K562 (cell line): ENCODE measurements around the gene GNG14. TPM values are rescaled to one million over a fixed set of nuclear protein-coding genes. Genes with fewer than 3 reads are reported as not detected.

Experiments used
- CTCFL ChIP-seq: IDR thresholded peaks from 2 replicates; pipeline ENCODE4 v1.6.1; 2011; ENCODE audit warnings: borderline replicate concordance, low read depth, mild to moderate bottlenecking, moderate library complexity, low read length; ENCODE audit not compliant: insufficient read depth, poor library complexity, severe bottlenecking
- E2F8 ChIP-seq: fragments of 450-650 bp; IDR thresholded peaks from 2 replicates; pipeline ENCODE4 v1.7.1; 2018; ENCODE audit warnings: mild to moderate bottlenecking, low read depth; ENCODE audit not compliant: partially characterized antibody
- FOXA3 ChIP-seq, 2 experiments: fragments of 450-650 bp in 1 of 2; sonication (generic) in 1 of 2; formaldehyde crosslinking; IDR thresholded peaks in 1 of 2; conservative IDR thresholded peaks in 1 of 2; 2 replicates each; pipeline versions ENCODE4 v1.4.0 to v1.8.0; 2020 to 2022; ENCODE audit warnings: mild to moderate bottlenecking in 2 of 2, missing genetic modification reagents in 1 of 2
- HIVEP1 ChIP-seq: fragments of 250-450 bp; sonication (Bioruptor Pico); IDR thresholded peaks from 2 replicates; pipeline ENCODE4 v1.4.0; 2020; ENCODE audit warnings: mild to moderate bottlenecking
- ILK ChIP-seq: fragments of 450-650 bp; IDR thresholded peaks from 2 replicates; pipeline ENCODE4 v1.6.1; 2016; ENCODE audit warnings: missing genetic modification characterization, low read depth, mild to moderate bottlenecking, missing compliant biosample characterization, moderate library complexity, borderline replicate concordance
- JUN ChIP-seq, 2 experiments: sonication (generic) in 1 of 2; formaldehyde crosslinking in 1 of 2; IDR thresholded peaks; 2 replicates each; pipeline versions ENCODE4 v1.6.1 to v1.8.0; 2012 to 2022; ENCODE audit warnings: borderline replicate concordance in 2 of 2, mild to moderate bottlenecking in 2 of 2, improper control_type of control experiment in 1 of 2, low read depth in 1 of 2, low read length in 1 of 2, missing genetic modification reagents in 1 of 2
- SIN3B ChIP-seq: fragments of 450-650 bp; IDR thresholded peaks from 2 replicates; pipeline ENCODE4 v1.6.1; 2017; ENCODE audit warnings: low read depth, mild to moderate bottlenecking, moderate library complexity
- TAF9B ChIP-seq: fragments of 450-650 bp; IDR thresholded peaks from 2 replicates; pipeline ENCODE4 v1.6.1; 2018; ENCODE audit warnings: mild to moderate bottlenecking; ENCODE audit not compliant: partially characterized antibody
- TCFL5 ChIP-seq: fragments of 250-450 bp; sonication (Bioruptor Pico); conservative IDR thresholded peaks from 2 replicates; pipeline ENCODE4 v1.6.1; 2021; ENCODE audit warnings: mild to moderate bottlenecking, moderate library complexity, matching md5 sums
- TEAD4 ChIP-seq, 2 experiments: sonication (generic) in 1 of 2; formaldehyde crosslinking in 1 of 2; IDR thresholded peaks; 2 replicates each; pipeline versions ENCODE4 v1.6.1 to v1.8.0; 2012 to 2022; ENCODE audit warnings: borderline replicate concordance in 1 of 2, inconsistent platforms in 1 of 2, low read length in 1 of 2, mild to moderate bottlenecking in 1 of 2, missing genetic modification reagents in 1 of 2
- XRCC5 ChIP-seq: fragments of 200-400 bp; formaldehyde crosslinking; IDR thresholded peaks from 2 replicates; pipeline ENCODE4 v1.6.1; 2017; ENCODE audit warnings: low read depth, mild to moderate bottlenecking, low read length
- ZBED1 ChIP-seq: IDR thresholded peaks from 2 replicates; pipeline ENCODE4 v1.6.1; 2014
- ZNF232 ChIP-seq: sonication (generic); formaldehyde crosslinking; IDR thresholded peaks from 2 replicates; pipeline ENCODE4 v1.8.0; 2022; ENCODE audit warnings: mild to moderate bottlenecking, missing genetic modification reagents
- ZNF589 ChIP-seq: fragments of 200-800 bp; sonication (Bioruptor generic); IDR thresholded peaks from 2 replicates; pipeline ENCODE4 v1.6.1; 2016; ENCODE audit warnings: low read depth, missing genetic modification characterization, missing compliant biosample characterization
- ZNF707 ChIP-seq: fragments of 250-450 bp; sonication (Bioruptor Pico); conservative IDR thresholded peaks from 2 replicates; pipeline ENCODE4 v1.8.0; 2022; ENCODE audit warnings: inconsistent platforms, mild to moderate bottlenecking, moderate library complexity
- polyA plus RNA-seq, 8 experiments: library from polyadenylated mRNA; depleted of rRNA in 4 of 8; stranded (reverse) in 5 of 8; unstranded in 3 of 8; fragments of >200 nt; fragmentation: Nextera tagmentation in 2 of 8; fragmentation: Illumina TruSeq in 1 of 8; extraction: Ambion mirVana in 2 of 8; extraction: Trizol in 1 of 8; gene quantifications; 2 replicates each; pipeline versions ENCODE4 v1.2.1 to v1.2.3, GENCODE V29; 2011 to 2014; ENCODE audit warnings: inconsistent platforms in 1 of 8, missing spikeins in 1 of 8
- total RNA-seq, 7 experiments: library from RNA; depleted of rRNA in 6 of 7; stranded (reverse); fragments of >200 nt in 6 of 7; fragmentation: Illumina TruSeq in 2 of 7; extraction: Trizol in 2 of 7; gene quantifications; 2 replicates each; pipeline versions ENCODE4 v1.2.1 to v1.2.3, GENCODE V29; 2011 to 2021; ENCODE audit warnings: low replicate concordance in 1 of 7
- TF ChIP-seq, protein P1 (sequence below): fragments of 450-650 bp; formaldehyde crosslinking; IDR thresholded peaks from 2 replicates; pipeline ENCODE4 v1.4.0; 2022; ENCODE audit warnings: mild to moderate bottlenecking, moderate library complexity
- TF ChIP-seq, protein P2 (sequence below), 2 experiments: fragments of 450-650 bp; conservative IDR thresholded peaks; 2 replicates each; pipeline ENCODE4 v1.6.1; 2017; ENCODE audit warnings: mild to moderate bottlenecking in 2 of 2, moderate library complexity in 2 of 2

The GNG14 gene
- total and polyA plus RNA-seq, 9 of the 15 experiments (the other 6 are each of a cell fraction or from before 2014, with no cell fraction given): not detected

DNA sequence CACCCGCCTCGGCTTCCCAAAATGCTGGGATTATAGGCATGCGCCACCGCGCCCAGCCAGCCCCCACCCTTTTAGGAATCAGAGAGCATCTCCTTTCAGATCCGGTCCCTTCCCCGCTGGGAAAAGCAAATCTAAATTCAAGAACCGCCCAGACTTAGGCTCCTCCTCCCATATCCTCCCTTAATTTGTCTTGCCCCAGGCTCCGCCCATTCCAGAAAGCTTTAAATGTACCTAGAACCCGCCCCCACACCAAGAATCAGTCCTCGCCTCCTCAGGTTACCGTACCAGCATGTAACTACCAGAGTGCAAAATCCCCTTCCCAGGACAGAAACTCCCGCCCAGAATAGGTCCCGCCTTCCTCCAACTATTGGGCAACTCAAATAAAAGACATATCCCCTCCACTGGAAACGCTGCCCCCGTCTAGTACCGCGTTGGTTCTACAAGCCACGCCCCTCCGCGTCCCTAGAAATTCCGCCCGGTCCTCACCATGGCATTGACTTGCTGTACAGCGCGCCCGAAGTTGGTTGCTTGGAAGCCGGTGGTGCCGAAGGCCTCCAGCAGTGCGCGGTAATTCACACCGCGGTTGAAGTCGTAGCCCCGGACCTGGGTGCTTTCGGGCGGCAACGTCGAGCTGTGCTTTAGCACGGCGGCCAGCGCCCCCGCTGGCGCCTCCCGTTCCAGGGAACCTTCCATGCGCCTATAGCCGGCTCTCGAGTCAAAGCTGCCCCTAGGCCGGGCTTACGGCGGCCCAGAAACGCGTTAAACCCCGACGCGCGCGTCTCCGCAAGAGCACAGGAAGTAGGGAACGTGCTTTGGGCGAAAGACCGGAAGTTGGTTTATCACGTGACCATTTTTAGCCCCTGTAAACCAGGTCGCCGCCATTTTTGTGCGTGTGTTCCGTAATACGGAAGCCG is 6.5 kb upstream of the GNG14 start, which contains the start of gene DHPS (continued):
- no peak for TF ChIP-seq TCFL5 (CRISPR knock-in tag)
- peak in 1 of 2 experiments; percentile 88; a peak in 2 of 4 replicates for TF ChIP-seq FOXA3 (CRISPR knock-in tag; conservative IDR thresholded peaks at IDR 0.05 in 1 of 2, IDR thresholded peaks at IDR 0.05 in 1 of 2)
- TF ChIP-seq XRCC5: no peak
- TF ChIP-seq, protein P1, sequence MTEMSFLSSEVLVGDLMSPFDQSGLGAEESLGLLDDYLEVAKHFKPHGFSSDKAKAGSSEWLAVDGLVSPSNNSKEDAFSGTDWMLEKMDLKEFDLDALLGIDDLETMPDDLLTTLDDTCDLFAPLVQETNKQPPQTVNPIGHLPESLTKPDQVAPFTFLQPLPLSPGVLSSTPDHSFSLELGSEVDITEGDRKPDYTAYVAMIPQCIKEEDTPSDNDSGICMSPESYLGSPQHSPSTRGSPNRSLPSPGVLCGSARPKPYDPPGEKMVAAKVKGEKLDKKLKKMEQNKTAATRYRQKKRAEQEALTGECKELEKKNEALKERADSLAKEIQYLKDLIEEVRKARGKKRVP: peak; percentile 17; the same call in 1 of the 2 replicates
- TF ChIP-seq ILK (tag): no peak
- peak; percentile 80 for TF ChIP-seq SIN3B
- TF ChIP-seq JUN (IDR thresholded peaks at IDR 0.05; ENCODE audit: borderline replicate concordance, low read depth, low read length): peak; percentile 1; the same call in 1 of the 2 replicates
- TF ChIP-seq JUN (CRISPR knock-in tag; IDR thresholded peaks at IDR 0.05; ENCODE audit: borderline replicate concordance): peak; percentile 93
- TF ChIP-seq, protein P2, sequence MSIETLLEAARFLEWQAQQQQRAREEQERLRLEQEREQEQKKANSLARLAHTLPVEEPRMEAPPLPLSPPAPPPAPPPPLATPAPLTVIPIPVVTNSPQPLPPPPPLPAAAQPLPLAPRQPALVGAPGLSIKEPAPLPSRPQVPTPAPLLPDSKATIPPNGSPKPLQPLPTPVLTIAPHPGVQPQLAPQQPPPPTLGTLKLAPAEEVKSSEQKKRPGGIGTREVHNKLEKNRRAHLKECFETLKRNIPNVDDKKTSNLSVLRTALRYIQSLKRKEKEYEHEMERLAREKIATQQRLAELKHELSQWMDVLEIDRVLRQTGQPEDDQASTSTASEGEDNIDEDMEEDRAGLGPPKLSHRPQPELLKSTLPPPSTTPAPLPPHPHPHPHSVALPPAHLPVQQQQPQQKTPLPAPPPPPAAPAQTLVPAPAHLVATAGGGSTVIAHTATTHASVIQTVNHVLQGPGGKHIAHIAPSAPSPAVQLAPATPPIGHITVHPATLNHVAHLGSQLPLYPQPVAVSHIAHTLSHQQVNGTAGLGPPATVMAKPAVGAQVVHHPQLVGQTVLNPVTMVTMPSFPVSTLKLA (conservative IDR thresholded peaks at IDR 0.05): peak; percentile 86 to 92
- TF ChIP-seq TAF9B: no peak
- TF ChIP-seq CTCFL: peak; percentile 6
- TF ChIP-seq ZNF707 (CRISPR knock-in tag): no peak
- peak; percentile 87 for TF ChIP-seq ZNF589 (CRISPR knock-in tag)
- no peak for TF ChIP-seq HIVEP1 (CRISPR knock-in tag)
- no peak for TF ChIP-seq ZBED1
- TF ChIP-seq TEAD4 (IDR thresholded peaks at IDR 0.05; ENCODE audit: low read length): no peak
- TF ChIP-seq TEAD4 (CRISPR knock-in tag; IDR thresholded peaks at IDR 0.05; ENCODE audit: borderline replicate concordance): 0 out of 2 replicates have a peak, but pooled peaks have one; percentile 65
- no peak for TF ChIP-seq ZNF232
- TF ChIP-seq E2F8: peak; percentile 85
